K562 (cell line): ENCODE results near the gene WDR35. TPM values are rescaled to one million over a fixed set of nuclear protein-coding genes. Genes with fewer than 3 reads are reported as not detected.

Source experiments
- BCOR ChIP-seq: fragments of 450-650 bp; IDR thresholded peaks from 2 replicates; pipeline ENCODE4 v1.6.1; 2016
- ELF1 ChIP-seq: fragments of 200-800 bp; sonication (Bioruptor generic); IDR thresholded peaks from 2 replicates; pipeline ENCODE4 v1.6.1; 2016; ENCODE audit warnings: missing genetic modification characterization, missing compliant biosample characterization
- ILK ChIP-seq: fragments of 450-650 bp; IDR thresholded peaks from 2 replicates; pipeline ENCODE4 v1.6.1; 2016; ENCODE audit warnings: missing genetic modification characterization, low read depth, mild to moderate bottlenecking, missing compliant biosample characterization, moderate library complexity, borderline replicate concordance
- MAFG ChIP-seq: fragments of 450-650 bp; conservative IDR thresholded peaks from 2 replicates; pipeline ENCODE4 v1.6.1; 2016; ENCODE audit warnings: missing genetic modification characterization, missing compliant biosample characterization
- MTF1 ChIP-seq: fragments of 250-450 bp; sonication (Bioruptor Pico); IDR thresholded peaks from 2 replicates; pipeline ENCODE4 v1.9.0; 2021; ENCODE audit warnings: moderate library complexity, mild to moderate bottlenecking, inconsistent platforms, borderline replicate concordance
- NCOA2 ChIP-seq, 2 experiments: fragments of 450-650 bp; IDR thresholded peaks; 2 replicates each; pipeline ENCODE4 v1.6.1; 2018; ENCODE audit warnings: mild to moderate bottlenecking in 2 of 2, moderate library complexity in 1 of 2; ENCODE audit not compliant: partially characterized antibody in 2 of 2
- PHB2 ChIP-seq: fragments of 450-650 bp; IDR thresholded peaks from 2 replicates; pipeline ENCODE4 v1.6.1; 2017; ENCODE audit warnings: low read depth
- SOX6 ChIP-seq: fragments of 450-650 bp; IDR thresholded peaks from 2 replicates; pipeline ENCODE4 v1.6.1; 2014; ENCODE audit warnings: mild to moderate bottlenecking
- ZNF121 ChIP-seq: sonication (generic); formaldehyde crosslinking; conservative IDR thresholded peaks from 2 replicates; pipeline ENCODE4 v1.8.0; 2022; ENCODE audit warnings: missing genetic modification reagents
- ZNF717 ChIP-seq: fragments of 250-450 bp; sonication (Bioruptor Pico); IDR thresholded peaks from 2 replicates; pipeline ENCODE4 v1.5.0; 2021
- polyA plus RNA-seq, 8 experiments: library from polyadenylated mRNA; depleted of rRNA in 4 of 8; stranded (reverse) in 5 of 8; unstranded in 3 of 8; fragments of >200 nt; fragmentation: Nextera tagmentation in 2 of 8; fragmentation: Illumina TruSeq in 1 of 8; extraction: Ambion mirVana in 2 of 8; extraction: Trizol in 1 of 8; gene quantifications; 2 replicates each; pipeline versions ENCODE4 v1.2.1 to v1.2.3, GENCODE V29; 2011 to 2014; ENCODE audit warnings: inconsistent platforms in 1 of 8, missing spikeins in 1 of 8
- total RNA-seq, 7 experiments: library from RNA; depleted of rRNA in 6 of 7; stranded (reverse); fragments of >200 nt in 6 of 7; fragmentation: Illumina TruSeq in 2 of 7; extraction: Trizol in 2 of 7; gene quantifications; 2 replicates each; pipeline versions ENCODE4 v1.2.1 to v1.2.3, GENCODE V29; 2011 to 2021; ENCODE audit warnings: low replicate concordance in 1 of 7
- TF ChIP-seq, protein P1 (sequence below), 2 experiments: IDR thresholded peaks in 1 of 2; conservative IDR thresholded peaks in 1 of 2; 2 replicates each; pipeline ENCODE4 v1.6.1; 2016; ENCODE audit warnings: low read depth in 2 of 2, mild to moderate bottlenecking in 1 of 2, missing compliant biosample characterization in 1 of 2, missing genetic modification characterization in 1 of 2, moderate library complexity in 1 of 2
- TF ChIP-seq, protein P2 (sequence below): IDR thresholded peaks from 2 replicates; pipeline ENCODE4 v1.6.1; 2011; ENCODE audit not compliant: insufficient read length; ENCODE audit errors: extremely low read depth
- TF ChIP-seq, protein P3 (sequence below): fragments of 250-450 bp; sonication (Bioruptor Pico); IDR thresholded peaks from 2 replicates; pipeline ENCODE4 v1.4.0; 2020; ENCODE audit warnings: mild to moderate bottlenecking

Gene WDR35
- total and polyA plus RNA-seq, 9 of the 15 experiments (the other 6 are each of a cell fraction or from before 2014, with no cell fraction given), result 3.3 to 13.1 (median 8.0) TPM

DNA sequence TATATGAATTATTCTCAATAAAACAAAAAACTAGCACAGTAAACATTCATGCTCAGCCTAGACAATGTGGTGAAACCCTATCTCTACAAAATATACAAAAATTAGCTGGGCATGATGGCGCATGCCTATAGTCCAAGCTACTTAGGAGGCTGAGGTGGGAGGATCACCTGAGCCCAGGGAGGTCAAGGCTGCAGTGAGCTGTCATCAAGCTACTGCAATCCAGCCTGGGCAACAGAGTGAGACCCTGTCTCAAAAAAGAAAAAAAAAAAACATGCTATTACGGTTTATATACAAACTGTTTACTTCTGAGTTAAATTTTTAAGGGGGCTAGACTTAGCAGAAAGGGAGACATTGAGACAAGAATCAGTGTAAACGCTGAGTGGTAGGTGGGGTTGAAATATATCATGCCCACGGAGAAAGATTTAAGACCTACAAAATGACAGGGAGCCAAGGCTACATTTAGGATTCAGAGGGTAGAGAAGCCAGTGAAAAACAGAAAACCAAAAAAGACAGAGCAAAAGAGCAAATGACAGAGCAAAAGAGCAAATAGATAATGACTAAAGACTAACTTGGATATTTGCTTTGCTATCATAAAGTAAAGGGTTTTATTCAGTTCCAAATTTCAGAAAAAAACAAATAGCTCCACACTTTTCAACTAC lies 95.6 kb downstream of the WDR35 start (continued):
- TF ChIP-seq, protein P1, sequence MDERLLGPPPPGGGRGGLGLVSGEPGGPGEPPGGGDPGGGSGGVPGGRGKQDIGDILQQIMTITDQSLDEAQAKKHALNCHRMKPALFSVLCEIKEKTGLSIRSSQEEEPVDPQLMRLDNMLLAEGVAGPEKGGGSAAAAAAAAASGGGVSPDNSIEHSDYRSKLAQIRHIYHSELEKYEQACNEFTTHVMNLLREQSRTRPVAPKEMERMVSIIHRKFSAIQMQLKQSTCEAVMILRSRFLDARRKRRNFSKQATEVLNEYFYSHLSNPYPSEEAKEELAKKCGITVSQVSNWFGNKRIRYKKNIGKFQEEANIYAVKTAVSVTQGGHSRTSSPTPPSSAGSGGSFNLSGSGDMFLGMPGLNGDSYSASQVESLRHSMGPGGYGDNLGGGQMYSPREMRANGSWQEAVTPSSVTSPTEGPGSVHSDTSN (CRISPR knock-in tag; IDR thresholded peaks at IDR 0.05; ENCODE audit: low read depth), result no peak
- TF ChIP-seq, protein P1 (tag; conservative IDR thresholded peaks at IDR 0.05; ENCODE audit: low read depth), result peak; percentile 82
- TF ChIP-seq BCOR (0 out of 2 replicates have a peak, but pooled peaks have one; percentile 31), NCOA2 (IDR thresholded peaks at IDR 0.05; ENCODE audit: partially characterized antibody in 2 of 2) (no peak), MTF1 (CRISPR knock-in tag) (no peak), ELF1 (tag) (no peak), SOX6 (no peak), ZNF717 (CRISPR knock-in tag) (no peak), MAFG (no peak), ILK (no peak), PHB2 (no peak), ZNF121 (peak; percentile 77)
- TF ChIP-seq, protein P2, sequence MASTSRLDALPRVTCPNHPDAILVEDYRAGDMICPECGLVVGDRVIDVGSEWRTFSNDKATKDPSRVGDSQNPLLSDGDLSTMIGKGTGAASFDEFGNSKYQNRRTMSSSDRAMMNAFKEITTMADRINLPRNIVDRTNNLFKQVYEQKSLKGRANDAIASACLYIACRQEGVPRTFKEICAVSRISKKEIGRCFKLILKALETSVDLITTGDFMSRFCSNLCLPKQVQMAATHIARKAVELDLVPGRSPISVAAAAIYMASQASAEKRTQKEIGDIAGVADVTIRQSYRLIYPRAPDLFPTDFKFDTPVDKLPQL, result no peak
- TF ChIP-seq, protein P3, sequence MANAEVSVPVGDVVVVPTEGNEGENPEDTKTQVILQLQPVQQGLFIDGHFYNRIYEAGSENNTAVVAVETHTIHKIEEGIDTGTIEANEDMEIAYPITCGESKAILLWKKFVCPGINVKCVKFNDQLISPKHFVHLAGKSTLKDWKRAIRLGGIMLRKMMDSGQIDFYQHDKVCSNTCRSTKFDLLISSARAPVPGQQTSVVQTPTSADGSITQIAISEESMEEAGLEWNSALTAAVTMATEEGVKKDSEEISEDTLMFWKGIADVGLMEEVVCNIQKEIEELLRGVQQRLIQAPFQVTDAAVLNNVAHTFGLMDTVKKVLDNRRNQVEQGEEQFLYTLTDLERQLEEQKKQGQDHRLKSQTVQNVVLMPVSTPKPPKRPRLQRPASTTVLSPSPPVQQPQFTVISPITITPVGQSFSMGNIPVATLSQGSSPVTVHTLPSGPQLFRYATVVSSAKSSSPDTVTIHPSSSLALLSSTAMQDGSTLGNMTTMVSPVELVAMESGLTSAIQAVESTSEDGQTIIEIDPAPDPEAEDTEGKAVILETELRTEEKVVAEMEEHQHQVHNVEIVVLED (CRISPR knock-in tag), result no peak
